Esophagus squamous epithelium (tissue), 5 donors: Measurements from ENCODE around the gene USP10. TPM values are rescaled to one million over a fixed set of nuclear protein-coding genes. Genes with fewer than 3 reads are reported as not detected.

ENCODE experiments used
- DNase-seq: peaks from one replicate; lab custom pipeline; 2025; lab: John Stamatoyannopoulos, UW
- H3K27ac ChIP-seq, 4 donors: fragments of 200-600 bp; sonication (generic); one replicate each; pipeline ENCODE4 v1.5.1; 2016 to 2019; ENCODE audit warnings: mild to moderate bottlenecking in 1 of 4
- H3K27me3 ChIP-seq, 4 donors: fragments of 200-600 bp; sonication (generic); 1 replicate in 3 of 4; 2 replicates in 1 of 4; pipeline versions ENCODE4 v1.5.1 to v1.6.0; 2017 to 2021; ENCODE audit warnings: antibody characterized with exemption in 1 of 4
- H3K36me3 ChIP-seq, 3 donors: fragments of 200-600 bp; sonication (generic); one replicate each; pipeline ENCODE4 v1.5.1; 2016 to 2019
- H3K4me1 ChIP-seq, 3 donors: fragments of 200-600 bp; sonication (generic); one replicate each; pipeline ENCODE4 v1.5.1; 2017 to 2019
- H3K4me3 ChIP-seq, 4 donors: fragments of 200-600 bp; sonication (generic); 1 replicate in 3 of 4; 2 replicates in 1 of 4; pipeline ENCODE4 v1.5.1; 2016 to 2019; ENCODE audit warnings: mild to moderate bottlenecking in 2 of 4, moderate library complexity in 1 of 4
- H3K9me3 ChIP-seq, 3 donors: fragments of 200-600 bp; sonication (generic); one replicate each; pipeline ENCODE4 v1.5.1; 2016 to 2019
- POLR2A ChIP-seq, 4 donors: fragments of 450-650 bp; IDR thresholded peaks; one replicate each; pipeline ENCODE4 v1.6.1; 2017; ENCODE audit warnings: antibody characterized with exemption in 4 of 4, mild to moderate bottlenecking in 4 of 4, moderate library complexity in 3 of 4
- WGBS, 2 donors: methylation state at CpG; one replicate each; pipeline ENCODE4 v1.1.5; 2018; 5-methylcytosine and 5-hydroxymethylcytosine counted together
- intact Hi-C: fragments of 100-400 bp; cut with DNase I; formaldehyde crosslinking; loops from one replicate; pipeline ENCODE4 v1.15.0; 2022
- total RNA-seq, 4 donors: library from RNA; depleted of rRNA; stranded (reverse); fragments of >200 nt; gene quantifications; one replicate each; pipeline ENCODE4 v1.1.0, GENCODE V29; 2016
- TF ChIP-seq, protein P1 (sequence below), 6 experiments: fragments of 450-650 bp in 4 of 6; fragments of 200-600 bp in 2 of 6; sonication (generic) in 2 of 6; IDR thresholded peaks; one replicate each; pipeline ENCODE4 v1.5.1; 2016 to 2019; ENCODE audit warnings: antibody characterized with exemption in 6 of 6, mild to moderate bottlenecking in 4 of 6, moderate library complexity in 4 of 6
- donor health status: DM: yes; HTN: yes; CAD: no.

USP10 gene
- total RNA-seq, 4 donors from 2014 or later = 44.7 to 71.5 (median 56.0) TPM

DNA sequence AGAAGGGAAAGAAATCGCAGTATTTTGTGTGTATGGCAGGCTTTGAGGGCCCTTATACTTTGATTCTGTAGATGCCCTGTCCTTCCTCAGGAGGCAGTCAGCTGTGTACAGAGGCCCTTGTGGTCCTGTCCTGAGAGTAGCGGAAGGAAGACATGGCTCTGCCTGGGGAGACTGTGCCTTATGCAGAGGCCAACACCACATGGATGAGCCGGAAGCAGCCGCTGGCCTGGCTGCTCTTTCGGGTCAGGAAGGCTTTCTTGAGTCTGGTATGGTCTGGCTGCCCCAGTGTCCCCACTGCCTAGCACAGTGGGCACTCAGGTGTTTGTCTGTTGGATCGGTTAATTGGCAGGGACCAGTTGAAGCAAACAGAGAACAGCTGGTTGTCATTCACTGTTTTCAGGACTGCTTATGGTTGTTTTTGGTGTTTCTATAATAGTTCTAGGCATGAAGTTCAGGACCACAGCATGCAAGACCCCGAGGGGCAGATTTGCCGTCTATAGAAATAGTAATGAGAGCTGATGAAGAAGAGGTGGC, 12.4 kb downstream of the USP10 start:
- Histone ChIP-seq H3K4me1 (peaks cover 3 to 48% (median 8%) of the 10 kb centered on the region in 3 donors), H3K36me3 (peaks cover 0 to 11% (median 0%) of the 10 kb centered on the region in 3 donors), H3K27ac (no peak overlapping the region), H3K9me3 (no peaks in the 10 kb centered on the region), H3K27me3 (no peaks in the 10 kb centered on the region), H3K4me3 (no peak overlapping the region)
- 83 to 93% methylated on average over 6 to 7 of the region's 8 CpGs for WGBS, 2 donors
- TF ChIP-seq, protein P1, sequence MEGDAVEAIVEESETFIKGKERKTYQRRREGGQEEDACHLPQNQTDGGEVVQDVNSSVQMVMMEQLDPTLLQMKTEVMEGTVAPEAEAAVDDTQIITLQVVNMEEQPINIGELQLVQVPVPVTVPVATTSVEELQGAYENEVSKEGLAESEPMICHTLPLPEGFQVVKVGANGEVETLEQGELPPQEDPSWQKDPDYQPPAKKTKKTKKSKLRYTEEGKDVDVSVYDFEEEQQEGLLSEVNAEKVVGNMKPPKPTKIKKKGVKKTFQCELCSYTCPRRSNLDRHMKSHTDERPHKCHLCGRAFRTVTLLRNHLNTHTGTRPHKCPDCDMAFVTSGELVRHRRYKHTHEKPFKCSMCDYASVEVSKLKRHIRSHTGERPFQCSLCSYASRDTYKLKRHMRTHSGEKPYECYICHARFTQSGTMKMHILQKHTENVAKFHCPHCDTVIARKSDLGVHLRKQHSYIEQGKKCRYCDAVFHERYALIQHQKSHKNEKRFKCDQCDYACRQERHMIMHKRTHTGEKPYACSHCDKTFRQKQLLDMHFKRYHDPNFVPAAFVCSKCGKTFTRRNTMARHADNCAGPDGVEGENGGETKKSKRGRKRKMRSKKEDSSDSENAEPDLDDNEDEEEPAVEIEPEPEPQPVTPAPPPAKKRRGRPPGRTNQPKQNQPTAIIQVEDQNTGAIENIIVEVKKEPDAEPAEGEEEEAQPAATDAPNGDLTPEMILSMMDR (IDR thresholded peaks at IDR 0.05) = no peak
- no peak for TF ChIP-seq POLR2A (IDR thresholded peaks at IDR 0.05)
- intact Hi-C loops = no loop called here
- DNase-seq = no peak

DNA sequence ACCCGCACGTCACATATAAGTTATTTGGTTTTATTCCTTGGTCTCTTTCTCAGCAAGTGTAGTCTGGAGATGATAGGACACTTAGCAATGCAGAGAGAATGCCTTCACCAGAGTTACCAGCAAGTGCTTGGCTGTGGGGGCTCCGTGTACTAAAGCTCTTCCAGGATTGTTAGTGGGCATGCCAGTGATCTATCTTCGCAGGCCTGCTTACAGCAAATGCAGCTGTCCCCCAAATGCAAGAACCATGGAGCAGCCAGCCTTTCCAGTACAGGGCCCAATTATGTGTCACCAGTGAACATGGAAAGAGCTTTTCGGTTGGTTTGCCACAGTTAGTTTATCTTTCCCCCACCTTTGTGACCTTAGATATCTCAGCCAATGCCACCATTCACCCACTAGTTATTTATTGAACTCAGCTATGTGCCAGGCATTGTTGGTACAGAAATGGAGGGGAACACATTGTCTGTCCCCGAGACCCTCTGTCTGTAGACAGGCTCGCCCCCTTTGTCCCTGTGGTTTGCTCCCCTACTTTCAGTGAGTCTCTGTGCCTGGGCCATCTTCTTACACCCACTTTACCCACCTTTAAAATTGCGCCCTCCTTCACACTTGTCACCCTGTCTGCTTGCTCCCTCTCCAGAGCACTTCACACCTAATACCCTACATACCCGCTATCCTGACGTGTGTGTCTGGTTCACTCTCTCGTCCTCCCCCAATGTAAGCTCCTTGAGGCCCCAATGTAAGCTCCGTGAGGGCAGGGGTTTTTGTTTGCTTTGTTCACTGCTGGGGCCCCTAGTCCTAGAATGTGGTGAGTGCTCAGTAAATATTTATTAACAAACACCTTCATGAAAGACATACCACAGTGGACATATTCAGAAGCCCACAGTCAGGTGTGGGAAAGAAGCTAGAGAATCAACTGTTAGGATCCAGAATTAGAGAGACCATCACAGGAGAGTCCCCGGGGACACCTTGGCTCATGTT, 13.3 kb downstream of the USP10 start:
- Histone ChIP-seq H3K9me3 (no peaks in the 10 kb centered on the region), H3K4me3 (no peak overlapping the region), H3K36me3 (peaks cover 0 to 12% (median 0%) of the 10 kb centered on the region in 3 donors), H3K27me3 (no peaks in the 10 kb centered on the region), H3K4me1 (peaks cover 3 to 39% (median 4%) of the 10 kb centered on the region in 3 donors), H3K27ac (no peak overlapping the region)
- intact Hi-C loops = no loop called here
- no peak for DNase-seq
- WGBS, 2 donors = 91 to 94% methylated on average over 13 of the region's 13 CpGs
- no peak for TF ChIP-seq POLR2A (IDR thresholded peaks at IDR 0.05)
- TF ChIP-seq, protein P1 (IDR thresholded peaks at IDR 0.05) = no peak

DNA sequence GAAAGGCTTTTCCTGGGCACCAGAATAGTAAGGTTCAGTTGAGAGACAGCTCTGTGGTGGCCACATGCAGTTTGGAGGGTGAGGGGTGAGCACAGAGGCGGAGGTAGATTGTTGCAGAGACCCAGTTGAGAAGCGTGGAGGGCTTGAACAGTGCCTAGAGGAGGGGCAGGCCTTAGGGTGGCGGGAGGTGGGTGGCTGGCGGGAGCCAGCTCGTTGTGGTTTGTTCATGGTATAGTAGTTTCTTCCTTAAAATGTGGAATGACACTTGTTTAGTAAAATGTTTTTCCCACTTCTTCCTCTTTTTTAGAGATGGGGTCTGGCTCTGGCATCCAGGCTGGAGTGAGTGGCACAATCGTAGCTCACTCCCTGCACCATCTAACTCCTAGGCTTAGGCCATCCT, 14.2 kb downstream of the USP10 start:
- no peak for DNase-seq
- Histone ChIP-seq H3K27me3 (no peaks in the 10 kb centered on the region), H3K36me3 (peaks cover 0 to 12% (median 0%) of the 10 kb centered on the region in 3 donors), H3K9me3 (no peaks in the 10 kb centered on the region), H3K27ac (no peak overlapping the region), H3K4me1 (peaks cover 3 to 44% (median 4%) of the 10 kb centered on the region in 3 donors), H3K4me3 (no peak overlapping the region)
- TF ChIP-seq POLR2A (IDR thresholded peaks at IDR 0.05) = no peak
- TF ChIP-seq, protein P1 (IDR thresholded peaks at IDR 0.05) = no peak
- 72 to 74% methylated on average over 6 of the region's 6 CpGs for WGBS, 2 donors
- intact Hi-C loops = no loop called here

DNA sequence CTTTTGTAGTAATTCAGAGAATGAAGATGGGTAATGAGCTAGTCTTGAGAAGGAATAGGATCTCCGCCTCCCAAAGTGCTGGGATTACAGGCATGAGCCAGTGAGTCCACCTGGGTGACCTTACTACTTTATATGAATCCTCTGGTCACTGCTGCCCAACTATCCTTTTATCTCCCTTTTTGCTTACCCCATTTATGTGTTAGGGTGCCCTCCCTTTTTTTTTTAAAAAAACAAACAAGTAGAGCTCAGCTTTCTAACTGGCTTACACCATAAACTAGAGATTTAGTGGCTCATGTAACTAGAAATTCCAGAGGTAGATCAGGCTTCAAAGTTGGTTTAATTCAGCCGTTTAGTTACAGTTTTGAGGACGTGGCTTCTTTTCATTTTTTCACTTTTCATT, 15.6 kb downstream of the USP10 start:
- TF ChIP-seq, protein P1 (IDR thresholded peaks at IDR 0.05) = no peak
- no peak for TF ChIP-seq POLR2A (IDR thresholded peaks at IDR 0.05)
- no peak overlapping the region for H3K4me3 ChIP-seq
- WGBS, 2 donors = 53 to 60% methylated on average over 3 of the region's 3 CpGs
- H3K9me3 ChIP-seq = no peaks in the 10 kb centered on the region
- no peaks in the 10 kb centered on the region for H3K27me3 ChIP-seq
- intact Hi-C loops = no loop called here
- peaks cover 0 to 12% (median 0%) of the 10 kb centered on the region in 3 donors for H3K36me3 ChIP-seq
- H3K27ac ChIP-seq = no peak overlapping the region
- peaks cover 0 to 44% (median 5%) of the 10 kb centered on the region in 3 donors for H3K4me1 ChIP-seq
- no peak for DNase-seq

DNA sequence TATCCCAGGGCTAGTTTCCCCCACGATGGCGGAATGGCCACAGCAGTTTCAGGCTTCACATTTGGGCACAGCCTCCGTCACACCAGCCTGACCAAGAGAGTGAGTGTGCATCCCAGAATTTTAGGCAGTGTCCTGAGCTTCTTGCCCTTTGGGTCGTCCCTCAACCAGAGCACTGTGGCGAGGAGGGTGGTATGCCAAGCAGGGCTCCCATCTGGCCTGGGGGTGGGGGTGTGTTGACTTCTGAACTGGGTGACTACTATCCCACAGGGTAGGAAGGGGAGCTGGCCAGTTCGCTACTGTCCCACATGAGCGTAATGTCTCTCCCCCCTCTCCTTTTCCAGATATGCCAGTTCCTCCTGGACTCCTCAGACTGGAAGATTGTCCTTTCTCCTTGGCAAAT, 16.1 kb downstream of the USP10 start:
- intact Hi-C loops = no loop called here
- peaks cover 0 to 44% (median 5%) of the 10 kb centered on the region in 3 donors for H3K4me1 ChIP-seq

More for the DNA sequence above, 16.1 kb downstream of the USP10 start:
- H3K27me3 ChIP-seq = no peaks in the 10 kb centered on the region
- no peaks in the 10 kb centered on the region for H3K9me3 ChIP-seq
- 94% methylated on average over 5 to 6 of the region's 7 CpGs for WGBS, 2 donors
- peaks cover 0 to 12% (median 0%) of the 10 kb centered on the region in 3 donors for H3K36me3 ChIP-seq
- H3K4me3 ChIP-seq = no peak overlapping the region
- no peak overlapping the region for H3K27ac ChIP-seq
- TF ChIP-seq, protein P1 (IDR thresholded peaks at IDR 0.05) = no peak
- no peak for TF ChIP-seq POLR2A (IDR thresholded peaks at IDR 0.05)
- DNase-seq = no peak
